ENCODE measurements around the gene GNG13.
"Not testable (repeated sequence)": the region's sequence is repeated elsewhere in the genome, so short reads cannot be mapped to it uniquely, and the experiment has no call there.

The GNG13 gene

GRCh38 chr16:824194-824593, 23.7 kb upstream of the GNG13 start:
- TF ChIP-seq ZFX (IDR thresholded peaks at IDR 0.05; ENCODE audit: borderline replicate concordance) (no peak), CTCF (IDR thresholded peaks at IDR 0.05) (no peak)
- no peak overlapping the region for H3K27ac ChIP-seq

GRCh38 chr16:822909-823297, 22.4 kb upstream of the GNG13 start:
- TF ChIP-seq CTCF (IDR thresholded peaks at IDR 0.05), result no peak
- TF ChIP-seq ZFX (IDR thresholded peaks at IDR 0.05; ENCODE audit: borderline replicate concordance), result no peak
- H3K27ac ChIP-seq, result no peak overlapping the region

GRCh38 chr16:822174-822908, 21.8 kb upstream of the GNG13 start:
- H3K27ac ChIP-seq, result no peak overlapping the region
- TF ChIP-seq CTCF (IDR thresholded peaks at IDR 0.05), result no peak
- no peak for TF ChIP-seq ZFX (IDR thresholded peaks at IDR 0.05; ENCODE audit: borderline replicate concordance)

GRCh38 chr16:821751-822150, 21.2 kb upstream of the GNG13 start:
- no peak for TF ChIP-seq CTCF (IDR thresholded peaks at IDR 0.05)
- TF ChIP-seq ZFX (IDR thresholded peaks at IDR 0.05; ENCODE audit: borderline replicate concordance), result no peak
- H3K27ac ChIP-seq, result no peak overlapping the region

- no peak for TF ChIP-seq ZFX (IDR thresholded peaks at IDR 0.05; ENCODE audit: borderline replicate concordance)
- H3K27ac ChIP-seq, result no peak overlapping the region
These were observed 20.2 kb upstream of the GNG13 start for GRCh38 chr16:820748-821147.

GRCh38 chr16:820044-820408, 19.5 kb upstream of the GNG13 start:
- not testable (repeated sequence) for H3K27ac ChIP-seq

GRCh38 chr16:819336-820043, 19.0 kb upstream of the GNG13 start:
- no peak for TF ChIP-seq ZFX (IDR thresholded peaks at IDR 0.05; ENCODE audit: borderline replicate concordance)
- TF ChIP-seq CTCF (IDR thresholded peaks at IDR 0.05), result no peak
- no peak overlapping the region for H3K27ac ChIP-seq

GRCh38 chr16:818592-818991, 18.1 kb upstream of the GNG13 start:
- H3K27ac ChIP-seq, result no peak overlapping the region
- TF ChIP-seq CTCF (IDR thresholded peaks at IDR 0.05) (no peak), ZFX (IDR thresholded peaks at IDR 0.05; ENCODE audit: borderline replicate concordance) (no peak)

Measured in 22Rv1 (cell line).